OCI-M2 (cell line): Measurements from ENCODE around the gene ATP5MG.
A peak's percentile ranks its signal among the peaks of the same experiment; 100 is the strongest.
"Not testable (repeated sequence)": the region's sequence is repeated elsewhere in the genome, so short reads cannot be mapped to it uniquely, and the experiment has no call there.

Source experiments
- DNase-seq: peaks from one replicate; lab custom pipeline; 2025; ENCODE audit not compliant: unreplicated experiment; lab: John Stamatoyannopoulos, UW

Gene ATP5MG

GRCh38 chr11:118401151-118401879 lies at the start of gene ATP5MG:
TSS of gene ATP5MG (plus strand) at chr11:118401606. CDS start at chr11:118401666, 60 bp downstream.
- DNase-seq: peak; percentile 60

- no peak for DNase-seq
Observed at GRCh38 chr11:118353084-118353710, 48.2 kb upstream of the ATP5MG start.

GRCh38 chr11:118358071-118358470 lies 43.3 kb upstream of the ATP5MG start:
- DNase-seq: no peak

DNA sequence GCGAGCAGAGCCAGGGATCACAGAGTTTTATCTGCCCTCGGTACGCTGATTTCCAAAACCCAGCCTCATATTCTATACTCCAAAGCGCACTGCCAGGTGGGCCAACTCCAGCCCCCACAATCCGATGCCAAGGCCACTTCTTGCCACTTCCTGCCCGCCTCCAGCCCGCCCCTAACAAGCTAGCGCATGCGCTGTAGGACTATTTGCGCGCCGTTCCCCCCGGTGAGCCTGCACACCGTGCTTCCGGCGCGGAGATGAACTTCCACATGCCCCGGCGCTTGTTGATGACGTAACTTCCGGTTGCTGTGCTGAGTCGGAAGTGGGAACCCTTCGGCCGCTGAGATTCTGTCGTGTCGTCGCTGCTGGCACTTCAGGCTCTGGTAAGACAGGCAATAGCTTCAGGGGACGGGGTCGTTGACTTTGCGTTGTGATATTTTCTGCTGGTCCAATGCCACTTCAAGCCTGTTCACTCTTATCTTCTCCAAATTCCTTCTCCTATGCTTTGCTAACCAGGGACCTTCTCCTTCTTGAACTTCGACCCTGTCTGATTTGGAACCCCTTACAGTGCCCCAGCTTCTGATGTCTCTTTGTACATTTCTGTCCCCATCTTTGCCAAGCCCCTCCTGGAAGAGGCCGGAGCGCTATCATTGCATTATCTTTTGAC lies 42.0 kb upstream of the ATP5MG start, which contains the start of gene UBE4A:
Gene UBE4A (plus strand): TSS at position 306 of the 664 bp plus-strand sequence. CDS start 5,481 bp downstream, outside the sequence.
- DNase-seq: peak; percentile 47

- no peak for DNase-seq
Observed at GRCh38 chr11:118364956-118365615, 36.3 kb upstream of the ATP5MG start.

GRCh38 chr11:118366287-118366686 lies 35.1 kb upstream of the ATP5MG start:
- no peak for DNase-seq

GRCh38 chr11:118370774-118371173 lies 30.6 kb upstream of the ATP5MG start:
- DNase-seq: no peak

DNA sequence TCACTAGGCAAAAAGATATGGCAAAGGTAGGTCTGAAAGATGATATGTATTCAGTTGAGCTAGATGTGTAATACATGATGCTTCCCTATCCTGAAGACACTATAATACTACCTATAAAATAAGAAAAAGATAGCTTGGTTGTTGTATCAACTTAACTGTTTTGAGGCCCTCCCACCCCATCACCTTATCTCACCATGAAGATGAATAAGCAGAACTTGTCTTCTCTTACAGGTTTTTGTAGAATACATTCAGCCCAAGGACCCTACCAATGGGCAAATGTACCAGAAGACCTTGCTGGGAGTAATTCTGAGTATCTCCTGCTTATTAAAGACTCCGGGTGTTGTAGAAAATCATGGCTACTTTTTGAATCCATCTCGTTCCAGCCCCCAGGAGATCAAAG lies 28.1 kb upstream of the ATP5MG start:
- no peak for DNase-seq

DNA sequence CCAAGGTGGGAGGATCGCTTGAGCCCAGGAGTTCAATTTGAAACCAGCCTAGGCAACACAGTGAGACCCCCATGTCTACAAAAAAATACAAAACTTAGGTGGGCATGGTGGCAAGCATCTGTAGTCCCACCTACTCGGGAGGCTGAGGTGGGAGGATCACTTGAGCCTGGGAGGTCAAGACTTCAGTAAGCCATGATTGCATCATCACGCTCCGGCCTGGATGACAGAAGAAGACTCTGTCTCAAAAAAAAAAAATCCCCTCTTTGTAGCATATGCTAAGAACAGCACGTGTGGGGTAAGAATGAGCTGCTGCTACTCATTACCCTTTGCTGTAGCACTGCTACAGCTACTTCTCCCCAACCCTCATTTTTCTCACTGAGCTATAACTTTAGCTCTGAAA lies 27.5 kb upstream of the ATP5MG start:
- DNase-seq: no peak

- no peak for DNase-seq
Observed at GRCh38 chr11:118374729-118375128, 26.7 kb upstream of the ATP5MG start.

DNA sequence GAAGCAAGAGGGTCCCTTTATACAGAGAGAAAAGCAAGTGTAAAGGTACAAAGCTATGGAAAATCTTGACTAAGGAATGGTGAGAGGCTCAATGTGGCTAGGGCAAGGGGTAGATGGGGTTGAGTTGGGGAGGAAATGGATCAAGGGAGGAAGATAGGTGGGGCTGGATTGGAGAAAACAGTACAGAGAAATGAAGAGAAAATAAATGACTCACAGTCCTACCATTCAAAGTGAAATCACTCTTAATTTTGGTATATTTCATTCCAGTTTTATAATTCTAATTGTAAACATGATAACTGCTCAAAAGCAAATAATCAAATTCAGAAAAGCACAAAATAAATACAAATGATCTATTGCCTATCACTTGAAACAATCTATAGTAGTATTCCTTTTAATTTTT lies 25.4 kb upstream of the ATP5MG start:
- no peak for DNase-seq

- DNase-seq: no peak
Observed at GRCh38 chr11:118379497-118379896, 21.9 kb upstream of the ATP5MG start.

- DNase-seq: no peak
Observed at GRCh38 chr11:118380571-118380970, 20.8 kb upstream of the ATP5MG start.

GRCh38 chr11:118382954-118383353 lies 18.5 kb upstream of the ATP5MG start:
- DNase-seq: no peak

DNA sequence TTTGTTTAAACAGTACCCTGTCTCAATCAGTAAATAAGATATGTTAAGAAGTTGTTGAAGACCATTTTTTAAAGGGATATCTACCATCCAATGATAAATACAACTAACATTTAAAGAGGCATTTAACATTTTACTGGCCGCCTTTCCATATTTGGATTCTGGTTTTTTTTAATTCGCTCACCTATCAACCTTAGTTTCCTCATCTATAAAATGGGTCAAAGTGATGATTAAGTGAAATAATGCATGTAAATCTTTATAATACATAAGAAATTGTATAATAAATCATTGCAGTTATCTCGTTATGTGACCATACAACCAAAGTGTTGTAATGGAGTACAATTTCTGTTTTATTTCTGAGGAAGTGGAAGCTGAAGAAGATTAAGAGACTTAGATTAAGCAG lies 17.7 kb upstream of the ATP5MG start:
- DNase-seq: no peak

DNA sequence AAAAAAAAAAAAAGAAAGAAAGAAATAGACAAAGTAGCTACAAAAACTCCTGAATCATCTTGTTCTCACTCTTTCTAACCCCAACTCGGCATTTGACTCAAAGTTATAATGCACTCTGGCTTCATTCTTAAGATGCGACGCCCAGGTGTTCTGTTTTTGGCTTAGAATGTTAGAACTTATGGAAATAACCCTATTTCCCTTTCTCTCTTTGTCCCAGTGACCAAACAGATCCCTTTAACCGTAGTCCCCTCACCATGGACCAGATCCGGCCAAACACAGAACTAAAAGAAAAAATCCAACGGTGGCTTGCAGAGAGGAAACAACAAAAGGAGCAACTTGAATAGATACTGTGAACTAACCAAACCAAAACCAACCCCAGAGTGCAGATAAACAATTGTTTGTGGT lies 5.3 kb upstream of the ATP5MG start:
- DNase-seq: no peak

DNA sequence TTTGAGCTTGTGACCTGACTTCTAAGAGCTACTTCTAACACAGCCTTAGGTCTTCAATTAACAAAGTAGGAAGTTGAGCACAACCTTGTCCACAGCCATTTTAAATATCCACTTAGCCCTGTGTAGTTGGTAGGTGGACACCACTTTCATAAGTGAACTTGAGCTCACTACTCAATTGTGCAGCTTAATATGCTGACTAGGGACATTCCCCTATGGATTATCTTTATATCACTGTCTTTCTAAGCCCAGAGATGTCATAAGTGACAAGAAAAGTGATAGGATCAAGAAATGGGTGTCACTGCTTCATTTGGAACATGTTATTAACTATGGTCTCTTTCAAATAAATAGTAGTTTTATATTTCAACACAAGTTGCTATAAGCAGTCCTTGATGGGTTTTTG lies 4.0 kb upstream of the ATP5MG start:
- DNase-seq: no peak

- no peak for DNase-seq
Observed at GRCh38 chr11:118398791-118399559, 2.4 kb upstream of the ATP5MG start.

GRCh38 chr11:118401880-118402590 lies 629 bp downstream of the ATP5MG start:
- DNase-seq: no peak

DNA sequence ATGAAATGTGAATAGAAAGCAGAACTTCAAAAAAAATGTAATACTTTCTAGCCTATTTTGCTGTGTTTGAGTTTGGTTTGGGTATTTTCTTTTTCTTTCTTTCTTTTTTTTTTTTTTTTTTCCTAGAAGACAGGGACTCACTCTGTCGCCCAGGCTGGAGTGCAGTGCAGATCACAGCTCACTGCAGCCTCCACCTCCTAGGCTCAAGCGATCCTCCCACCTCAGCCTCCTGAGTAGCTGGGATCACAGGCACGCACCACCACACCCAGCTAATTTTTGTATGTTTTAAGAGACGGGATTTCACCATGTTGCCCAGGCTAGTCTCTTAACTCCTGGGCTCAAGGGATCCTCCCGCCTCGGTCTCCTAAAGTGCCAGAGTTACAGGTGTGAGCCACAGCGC lies 1.2 kb downstream of the ATP5MG start:
- DNase-seq: not testable (repeated sequence)
